VCaP (cell line): ENCODE measurements around the gene MICAL3.

Experiments
- H3K27ac ChIP-seq: fragments of 450-650 bp; 2 replicates; pipeline ENCODE4 v1.5.1; 2017
- TF ChIP-seq, protein P1 (sequence below): fragments of 450-650 bp; conservative IDR thresholded peaks from 2 replicates; pipeline ENCODE4 v1.5.1; 2017; ENCODE audit warnings: mild to moderate bottlenecking, moderate library complexity

The MICAL3 gene

DNA sequence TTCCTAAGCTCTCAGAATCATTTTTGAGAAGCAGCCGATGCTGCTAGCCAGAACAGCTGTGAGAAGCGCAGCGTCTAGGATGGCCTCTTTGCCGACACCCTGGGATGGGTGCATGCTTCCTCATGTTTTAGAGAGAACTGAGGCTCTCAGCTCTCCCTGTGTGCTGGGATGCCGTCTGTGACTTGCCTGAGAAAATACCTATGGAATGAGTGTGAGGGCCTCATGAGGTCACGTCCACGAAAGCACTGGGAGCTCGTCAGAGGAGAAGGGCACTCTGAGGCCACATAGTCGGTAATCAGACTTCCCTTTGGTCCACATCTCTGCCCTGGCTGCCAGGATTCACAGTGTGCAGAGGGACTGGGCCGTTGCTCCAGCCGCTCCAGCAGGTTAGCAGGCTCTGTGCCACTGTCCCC is 54.7 kb downstream of the MICAL3 start:
- TF ChIP-seq, protein P1, sequence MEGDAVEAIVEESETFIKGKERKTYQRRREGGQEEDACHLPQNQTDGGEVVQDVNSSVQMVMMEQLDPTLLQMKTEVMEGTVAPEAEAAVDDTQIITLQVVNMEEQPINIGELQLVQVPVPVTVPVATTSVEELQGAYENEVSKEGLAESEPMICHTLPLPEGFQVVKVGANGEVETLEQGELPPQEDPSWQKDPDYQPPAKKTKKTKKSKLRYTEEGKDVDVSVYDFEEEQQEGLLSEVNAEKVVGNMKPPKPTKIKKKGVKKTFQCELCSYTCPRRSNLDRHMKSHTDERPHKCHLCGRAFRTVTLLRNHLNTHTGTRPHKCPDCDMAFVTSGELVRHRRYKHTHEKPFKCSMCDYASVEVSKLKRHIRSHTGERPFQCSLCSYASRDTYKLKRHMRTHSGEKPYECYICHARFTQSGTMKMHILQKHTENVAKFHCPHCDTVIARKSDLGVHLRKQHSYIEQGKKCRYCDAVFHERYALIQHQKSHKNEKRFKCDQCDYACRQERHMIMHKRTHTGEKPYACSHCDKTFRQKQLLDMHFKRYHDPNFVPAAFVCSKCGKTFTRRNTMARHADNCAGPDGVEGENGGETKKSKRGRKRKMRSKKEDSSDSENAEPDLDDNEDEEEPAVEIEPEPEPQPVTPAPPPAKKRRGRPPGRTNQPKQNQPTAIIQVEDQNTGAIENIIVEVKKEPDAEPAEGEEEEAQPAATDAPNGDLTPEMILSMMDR, result no peak
- H3K27ac ChIP-seq, result no peak overlapping the region

DNA sequence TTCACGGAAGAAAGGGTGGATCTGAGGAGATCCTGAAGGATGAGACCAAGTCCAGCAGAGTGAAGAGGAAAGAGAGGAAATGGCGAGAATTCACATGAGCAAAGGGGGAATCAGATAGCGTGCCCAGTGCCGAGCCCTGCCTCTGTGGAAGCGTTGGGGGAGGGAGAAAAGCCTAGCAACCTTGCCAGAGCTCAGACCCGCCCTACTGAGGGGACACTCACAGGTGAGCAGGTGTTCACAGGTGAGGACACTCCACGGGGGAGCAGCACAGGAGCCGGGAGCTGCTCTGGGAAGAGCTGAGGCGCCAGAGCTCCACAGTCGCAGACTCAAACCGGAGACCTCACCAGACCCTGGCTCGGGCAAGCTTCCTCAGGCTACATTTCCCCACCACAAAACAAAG is 56.2 kb downstream of the MICAL3 start:
- H3K27ac ChIP-seq, result no peak overlapping the region
- TF ChIP-seq, protein P1, result no peak

DNA sequence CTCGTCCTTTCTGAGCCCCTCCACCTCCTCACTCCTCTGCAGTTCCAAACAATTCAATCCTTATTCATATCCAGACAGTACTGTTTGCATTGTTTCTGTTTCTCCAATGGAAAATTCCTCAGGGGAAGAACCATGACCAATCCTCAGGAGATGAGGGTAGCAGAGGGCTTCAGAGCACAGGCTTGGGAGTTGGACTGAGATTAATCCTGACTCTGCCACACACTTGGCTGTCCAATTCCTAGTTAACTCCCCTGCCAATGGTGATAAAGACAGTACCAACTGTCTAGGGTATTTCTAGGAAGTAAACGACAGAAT is 58.0 kb downstream of the MICAL3 start:
- no peak overlapping the region for H3K27ac ChIP-seq
- TF ChIP-seq, protein P1, result no peak

DNA sequence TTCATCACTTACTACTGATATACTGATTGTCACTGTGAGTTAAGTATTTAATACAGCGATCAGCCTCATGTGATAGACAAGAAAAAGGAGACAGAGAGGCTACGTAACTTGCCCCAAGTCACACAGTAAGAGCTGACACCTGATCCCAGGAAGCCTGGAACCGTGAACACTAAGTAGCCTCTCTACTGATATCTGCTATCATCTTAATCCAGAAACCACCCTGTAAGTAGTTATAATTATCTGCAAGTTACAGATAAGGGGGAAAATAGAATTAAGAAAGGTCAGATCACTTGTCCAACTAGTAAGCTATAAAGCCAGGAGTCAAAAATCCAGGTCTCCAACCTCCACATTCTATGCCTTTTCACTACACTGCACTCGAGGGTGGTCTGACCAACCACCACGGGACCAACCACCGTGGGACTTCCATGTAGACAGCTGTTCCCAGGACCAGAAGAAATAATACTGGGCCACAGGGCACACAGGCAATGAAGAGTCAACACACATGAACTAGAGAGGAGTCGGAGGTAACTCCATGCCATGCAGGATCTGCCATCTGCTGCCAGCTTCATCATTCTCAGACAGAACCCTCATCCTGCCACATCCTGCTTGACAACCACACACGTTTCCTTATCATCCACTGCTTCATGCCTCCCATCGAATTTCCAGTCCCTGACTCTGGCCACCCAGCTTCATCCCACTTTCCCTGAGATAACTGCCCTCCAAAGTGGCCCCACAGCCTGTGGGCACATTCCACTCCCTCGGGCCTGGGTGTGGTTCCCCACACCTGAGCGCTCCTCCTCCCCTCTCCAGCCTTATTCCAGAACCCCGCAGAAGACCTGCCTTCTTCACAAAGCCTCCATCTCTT is 58.6 kb downstream of the MICAL3 start:
- TF ChIP-seq, protein P1, result no peak
- no peak overlapping the region for H3K27ac ChIP-seq

DNA sequence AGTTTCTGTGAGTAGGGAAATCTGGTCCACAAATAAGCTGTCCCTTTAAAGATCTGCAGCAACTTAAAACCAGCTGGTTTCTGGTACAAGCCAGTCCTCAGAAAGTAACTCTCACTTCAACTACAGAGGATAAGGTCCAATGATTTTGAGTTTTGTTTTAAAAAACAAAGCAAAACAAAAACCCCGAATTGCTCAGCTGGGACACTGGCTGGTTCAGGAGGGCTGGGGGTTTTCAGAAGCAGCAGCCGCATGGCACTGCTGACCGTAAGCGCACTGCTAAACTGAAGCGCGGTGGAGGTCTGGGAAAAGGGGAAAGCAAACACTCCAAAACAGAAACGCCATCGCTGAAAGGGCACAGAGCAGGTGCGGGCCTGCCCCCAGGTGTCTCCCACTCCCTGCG is 59.7 kb downstream of the MICAL3 start:
- H3K27ac ChIP-seq, result no peak overlapping the region
- TF ChIP-seq, protein P1, result no peak

DNA sequence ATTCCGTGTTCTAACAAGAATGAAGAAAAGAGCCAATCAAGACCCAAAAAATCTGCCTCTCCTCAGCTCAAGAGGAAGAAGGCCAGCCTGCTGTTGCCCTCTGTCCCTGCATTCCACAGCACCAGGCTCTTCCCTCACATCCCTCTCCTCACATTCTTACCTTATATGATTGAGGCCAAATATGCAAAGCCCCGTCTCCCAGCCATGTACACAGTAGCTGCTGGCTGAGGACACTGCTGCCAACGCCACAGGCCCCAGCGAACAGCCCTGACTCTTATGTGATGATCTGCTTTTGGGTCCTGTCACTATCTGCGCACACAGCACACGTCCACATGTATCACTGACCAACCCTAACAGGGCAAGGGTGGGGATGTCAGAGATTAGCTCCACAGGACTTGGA is 60.2 kb downstream of the MICAL3 start:
- H3K27ac ChIP-seq, result no peak overlapping the region

DNA sequence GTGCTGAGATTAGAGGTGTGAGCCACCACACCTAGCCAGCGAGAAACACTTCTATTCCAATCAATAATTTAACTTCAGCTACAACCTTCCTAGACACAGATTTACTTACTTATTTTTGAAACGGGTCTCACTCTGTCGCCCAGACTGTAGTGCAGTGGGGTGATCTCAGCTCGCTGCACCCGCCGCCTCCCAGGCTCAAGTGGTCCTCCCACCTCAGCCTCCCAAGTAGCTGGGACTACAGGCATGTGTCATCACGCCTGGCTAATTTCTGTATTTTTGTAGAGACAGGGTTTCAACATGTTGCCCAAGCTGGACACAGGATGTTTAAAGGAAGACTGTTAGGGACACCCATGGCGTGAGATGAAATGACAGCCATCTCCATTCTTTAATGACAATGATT is 61.3 kb downstream of the MICAL3 start:
- TF ChIP-seq, protein P1, result no peak
- H3K27ac ChIP-seq, result no peak overlapping the region

More for the DNA sequence above, 60.2 kb downstream of the MICAL3 start:
- TF ChIP-seq, protein P1, result no peak
